HG03342 (cell line): Measurements from ENCODE around the gene ANKRD42.
"Not testable (repeated sequence)": the region's sequence is repeated elsewhere in the genome, so short reads cannot be mapped to it uniquely, and the experiment has no call there.

Source experiments
- ATAC-seq: cut with Tn5 transposase; IDR thresholded peaks from one replicate; pipeline ENCODE4 v1.9.1; 2021; ENCODE audit warnings: mild to moderate bottlenecking, moderate library complexity; ENCODE audit not compliant: unreplicated experiment

The ANKRD42 gene

GRCh38 chr11:83170865-83171264 lies 22.6 kb upstream of the ANKRD42 start:
- ATAC-seq: no peak

- no peak for ATAC-seq
Measured at GRCh38 chr11:83172551-83172950, 21.0 kb upstream of the ANKRD42 start.

- no peak for ATAC-seq
Measured at GRCh38 chr11:83174008-83174407, 19.5 kb upstream of the ANKRD42 start.

DNA sequence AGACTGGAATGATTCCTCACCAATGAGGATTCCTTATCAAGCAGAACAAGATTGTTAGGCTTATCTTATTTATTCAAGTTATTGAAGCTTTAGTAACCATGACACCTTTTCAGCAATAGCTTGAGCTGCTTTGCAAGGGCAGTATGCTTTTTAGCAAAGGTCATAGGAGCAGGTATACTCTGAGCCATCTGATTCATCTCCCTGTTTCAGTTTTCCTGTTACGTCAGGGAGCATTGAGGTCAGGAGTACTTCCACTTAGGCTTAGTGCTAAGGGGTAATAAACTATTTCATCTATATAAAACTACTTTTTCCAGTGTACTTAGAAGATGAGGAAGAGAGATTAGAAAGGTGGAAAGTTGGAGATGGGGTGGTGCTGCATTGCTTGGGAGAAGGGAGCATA lies 17.7 kb upstream of the ANKRD42 start:
- no peak for ATAC-seq

- ATAC-seq: no peak
Measured at GRCh38 chr11:83181815-83182214, 11.7 kb upstream of the ANKRD42 start.

DNA sequence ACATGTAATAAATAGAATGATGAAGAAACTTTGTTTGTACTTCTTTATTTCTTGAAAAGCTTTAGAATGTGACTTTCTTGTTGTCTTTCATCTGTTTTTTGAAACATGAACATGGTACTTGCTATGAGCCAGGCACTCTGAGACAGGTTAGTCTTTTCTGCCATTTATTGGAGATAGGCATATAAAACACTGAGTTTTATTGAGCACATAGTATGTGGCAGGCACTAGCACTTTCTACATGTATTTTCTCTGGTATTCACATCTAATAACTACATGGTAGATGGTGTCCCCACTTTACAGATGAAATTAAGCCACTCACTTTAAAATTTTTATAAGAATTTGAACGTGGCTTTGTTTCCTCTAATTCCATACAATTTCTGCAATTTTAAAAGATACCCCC lies 7.7 kb upstream of the ANKRD42 start:
- ATAC-seq: no peak

DNA sequence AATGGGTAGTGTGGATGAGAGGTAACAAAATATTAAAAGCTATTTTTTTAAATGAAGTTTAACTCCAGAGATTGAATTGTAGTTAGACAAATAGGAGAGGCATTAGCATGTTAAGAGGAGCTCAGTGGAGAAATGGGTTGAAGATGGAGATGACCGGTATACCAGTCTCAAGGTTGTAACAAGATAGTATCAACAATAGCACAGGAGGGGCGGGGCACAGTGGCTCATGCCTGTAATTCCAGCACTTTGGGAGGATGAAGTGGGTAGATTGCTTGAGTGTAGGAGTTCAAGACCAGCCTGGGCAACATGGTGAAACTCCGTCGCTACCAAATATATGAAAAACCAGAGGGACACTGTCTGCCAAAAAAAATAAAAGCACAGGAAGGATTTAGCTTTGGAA lies 6.0 kb upstream of the ANKRD42 start:
- no peak for ATAC-seq

DNA sequence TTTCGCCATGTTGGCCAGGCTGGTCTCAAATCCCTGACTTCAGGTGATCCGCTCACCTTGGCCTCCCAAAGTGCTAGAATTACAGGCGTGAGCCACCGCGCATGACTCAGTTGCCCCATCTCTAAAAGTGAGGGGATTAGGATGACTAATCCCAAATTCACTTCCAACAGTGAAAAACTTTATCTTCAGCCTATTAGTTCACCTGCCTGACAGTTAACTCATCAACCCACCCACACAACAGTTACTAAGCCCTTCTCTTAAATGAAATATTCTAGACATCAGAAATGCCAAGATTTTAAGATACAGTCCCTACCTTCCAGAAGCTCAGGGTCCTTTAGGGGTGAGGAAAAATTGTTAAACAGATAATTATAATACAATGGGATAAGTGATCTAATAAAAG lies 2.0 kb upstream of the ANKRD42 start:
- no peak for ATAC-seq

DNA sequence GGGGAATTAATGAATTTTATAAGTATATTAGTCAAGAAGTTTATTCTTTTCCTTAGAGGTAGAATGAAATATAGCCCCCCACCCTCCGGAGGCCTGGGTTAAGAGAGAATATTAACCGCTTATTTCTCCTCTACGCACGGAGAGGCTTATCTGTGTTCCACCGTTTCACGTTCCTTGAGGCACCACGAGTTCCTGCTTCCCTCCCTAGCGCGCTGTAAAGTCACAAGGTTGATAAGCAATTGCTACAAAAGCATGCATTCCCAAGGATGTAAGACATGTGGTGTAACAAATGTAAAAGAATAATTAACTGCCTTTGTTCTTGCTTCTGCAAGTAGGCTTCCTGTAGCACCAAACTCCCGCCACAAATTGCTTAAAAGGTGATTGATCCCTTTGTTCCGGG lies 1.5 kb upstream of the ANKRD42 start:
- no peak for ATAC-seq

GRCh38 chr11:83192606-83193245 lies 786 bp upstream of the ANKRD42 start:
- ATAC-seq: no peak

DNA sequence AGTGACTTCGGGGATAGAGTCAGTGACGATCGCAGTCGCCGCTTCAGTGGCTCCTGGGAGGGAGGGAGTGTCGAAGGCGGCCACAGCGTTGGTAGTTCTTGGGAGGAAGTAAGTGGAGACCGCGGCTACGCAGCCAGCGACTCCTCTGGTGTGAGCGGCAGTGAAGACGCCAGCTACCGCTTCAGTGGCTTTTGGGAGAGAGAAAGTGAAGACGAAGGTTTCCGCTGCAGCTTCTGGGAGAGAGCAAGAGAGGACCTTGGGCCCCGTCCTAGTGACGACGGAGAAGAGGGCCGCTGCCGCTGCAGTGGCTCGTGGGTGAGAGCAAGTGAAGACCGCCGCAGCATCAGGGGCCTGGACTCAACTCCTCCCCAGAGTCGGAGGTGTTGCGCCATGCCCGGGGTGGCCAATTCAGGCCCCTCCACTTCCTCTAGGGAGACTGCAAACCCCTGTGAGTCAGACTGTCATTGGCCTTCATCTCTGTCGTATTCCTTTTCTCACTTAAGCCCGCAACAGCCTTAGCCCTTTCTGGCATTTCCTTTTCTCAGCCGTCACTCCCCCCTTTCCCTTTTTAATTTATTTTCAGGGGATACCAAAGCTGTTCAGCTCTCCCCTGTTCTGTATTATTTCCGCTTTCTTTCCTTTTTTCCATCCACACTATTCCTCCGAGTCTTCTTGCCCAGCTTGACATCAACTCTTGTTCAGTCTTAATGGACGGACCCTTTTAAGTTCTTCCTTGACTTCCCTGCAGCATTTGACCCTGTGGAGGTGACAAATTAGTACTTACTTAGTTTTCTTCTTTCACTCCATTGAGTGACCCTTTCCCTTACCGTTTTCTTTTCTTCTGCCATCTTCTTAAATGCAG lies 1.0 kb downstream of the ANKRD42 start:
- ATAC-seq: peak; percentile 56

DNA sequence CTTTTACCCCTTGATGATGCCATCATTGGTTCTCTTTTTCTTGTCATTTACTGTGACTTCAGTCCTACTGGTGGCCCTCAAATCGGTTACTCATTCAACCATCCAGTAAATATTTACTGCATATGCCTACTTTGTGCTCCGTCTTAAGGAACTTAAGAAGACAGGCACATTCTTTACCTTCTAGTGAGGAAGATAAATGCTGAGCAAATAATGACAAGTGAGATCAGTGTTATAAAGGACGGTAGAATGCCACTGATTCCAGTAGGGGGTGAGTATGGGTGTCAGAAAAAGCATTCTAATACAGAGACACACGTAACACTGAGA lies 1.6 kb downstream of the ANKRD42 start:
- no peak for ATAC-seq

DNA sequence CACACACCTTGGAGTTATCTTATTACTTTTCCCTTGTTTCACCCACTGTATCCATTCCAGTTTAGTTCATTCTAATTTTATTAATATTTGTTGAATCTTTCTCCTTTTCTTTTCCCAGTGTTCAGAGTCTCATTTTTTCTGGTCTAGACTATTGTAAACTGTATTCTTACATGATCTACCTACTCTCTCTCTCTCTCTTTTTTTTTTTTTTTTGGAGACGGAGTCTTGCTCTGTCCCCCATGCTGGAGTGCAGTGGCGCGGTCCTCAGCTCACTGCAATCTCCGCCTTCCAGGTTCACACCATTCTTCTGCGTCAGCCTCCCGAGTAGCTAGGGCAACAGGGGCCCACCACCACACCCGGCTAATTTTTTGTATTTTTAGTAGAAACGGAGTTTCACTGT lies 2.1 kb downstream of the ANKRD42 start:
- no peak for ATAC-seq

- ATAC-seq: no peak
Measured at GRCh38 chr11:83200035-83200434, 6.5 kb downstream of the ANKRD42 start.

GRCh38 chr11:83205608-83206185 lies 12.2 kb downstream of the ANKRD42 start:
- no peak for ATAC-seq

GRCh38 chr11:83206221-83206620 lies 12.7 kb downstream of the ANKRD42 start:
- ATAC-seq: no peak

DNA sequence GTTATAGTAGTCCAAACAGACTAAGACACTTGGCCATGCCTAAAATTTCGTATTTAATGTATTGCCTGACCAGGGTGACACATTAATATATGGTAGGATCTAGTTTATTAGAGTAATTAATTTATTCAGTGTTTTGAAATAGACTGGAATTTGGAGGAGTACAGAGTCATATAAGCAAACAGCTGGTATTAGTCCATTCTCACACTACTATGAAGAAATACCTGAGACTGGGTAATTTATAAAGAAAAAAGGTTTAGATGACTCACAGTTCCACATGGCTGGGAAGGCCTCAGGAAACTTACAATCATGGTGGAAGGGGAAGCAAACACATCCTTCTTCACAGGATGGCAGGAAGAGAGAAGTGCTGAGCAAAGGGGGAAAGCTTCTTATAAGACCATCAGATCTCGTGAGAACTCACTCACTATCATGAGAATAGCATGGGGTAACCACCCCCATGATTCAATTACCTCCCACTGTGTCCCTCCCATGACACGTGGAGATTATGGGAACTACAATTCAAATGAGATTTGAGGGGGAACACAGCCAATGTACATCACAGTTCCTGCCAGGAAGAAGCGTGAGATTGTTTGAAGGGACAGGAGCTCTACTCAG lies 13.4 kb downstream of the ANKRD42 start:
- not testable (repeated sequence) for ATAC-seq

DNA sequence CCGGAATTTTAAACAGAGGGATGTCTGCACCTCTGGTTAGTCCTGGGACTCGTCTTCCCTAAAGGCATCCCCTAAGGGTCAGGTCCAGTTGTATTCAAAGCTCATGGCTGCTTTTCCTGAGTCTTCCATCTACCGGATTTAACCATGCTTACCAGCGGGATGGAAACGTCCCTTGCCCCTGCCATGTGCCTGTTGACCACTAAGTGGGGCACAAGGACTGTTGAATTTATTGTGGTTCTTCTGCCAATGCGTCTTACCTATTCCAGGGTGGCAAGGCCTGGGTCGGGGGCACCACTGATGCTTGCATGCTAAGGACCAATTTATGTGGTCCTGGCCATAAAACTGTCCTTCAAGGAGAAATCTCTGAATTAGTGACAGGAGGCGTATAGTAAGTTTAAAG lies 25.6 kb downstream of the ANKRD42 start:
- no peak for ATAC-seq

DNA sequence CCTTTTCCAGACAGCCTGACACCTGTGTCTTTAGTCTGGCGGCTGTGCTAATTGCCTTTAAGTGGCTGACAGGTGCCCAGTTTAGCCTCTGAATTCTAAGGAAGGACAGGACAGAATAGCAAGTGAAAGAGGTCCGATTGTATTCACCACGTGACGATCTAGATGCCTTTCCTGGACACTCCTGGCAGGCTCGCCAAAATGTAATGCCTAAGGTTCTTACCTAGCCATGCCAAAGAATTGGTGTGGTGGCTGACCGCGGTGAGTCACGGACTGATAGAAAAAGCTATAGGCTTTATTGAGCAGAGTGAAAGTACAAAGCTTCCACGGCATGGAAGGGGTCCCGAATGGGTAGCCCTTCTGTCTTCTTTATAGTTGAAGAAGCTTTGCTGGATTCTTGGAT lies 26.7 kb downstream of the ANKRD42 start:
- ATAC-seq: no peak

DNA sequence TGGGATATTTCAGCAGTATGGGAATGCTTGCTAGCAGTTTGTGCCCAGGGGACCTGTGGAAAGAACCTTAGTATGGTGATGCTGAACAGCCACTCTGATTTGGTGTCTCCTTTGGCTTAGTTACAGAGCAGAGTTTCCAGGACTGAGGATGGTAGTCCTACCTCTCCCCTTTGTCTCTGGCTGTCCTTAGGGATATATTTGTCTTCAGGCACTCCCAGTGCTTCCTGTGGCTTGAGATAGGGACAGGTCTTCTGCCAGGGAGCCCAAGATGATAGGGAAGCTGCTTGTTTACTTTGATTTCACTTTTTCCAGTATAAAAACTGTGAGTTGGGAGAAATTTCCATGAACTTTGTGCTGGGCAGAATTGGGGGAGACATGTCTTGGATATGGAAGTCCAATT lies 28.2 kb downstream of the ANKRD42 start:
- ATAC-seq: no peak

DNA sequence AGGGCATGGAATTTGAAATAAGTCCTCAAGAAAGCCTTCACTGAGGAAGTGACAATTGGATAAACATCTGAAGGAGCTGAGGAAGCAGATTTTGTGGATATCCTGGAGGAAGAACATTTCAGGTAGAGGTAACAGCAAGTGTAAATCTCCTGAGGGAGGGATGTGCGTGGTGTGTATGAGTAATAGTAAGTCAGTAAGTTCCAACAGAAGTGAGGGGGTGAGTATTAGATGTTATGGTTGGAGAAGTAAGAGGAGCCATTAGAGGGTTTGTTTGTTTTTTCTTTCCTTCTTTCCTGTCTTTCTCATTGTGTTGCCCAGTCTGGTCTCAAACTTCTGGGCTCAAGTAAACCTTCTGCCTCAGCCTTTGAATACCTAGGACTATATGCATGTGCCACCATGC lies 29.0 kb downstream of the ANKRD42 start:
- ATAC-seq: no peak

- no peak for ATAC-seq
Measured at GRCh38 chr11:83223457-83223856, 29.9 kb downstream of the ANKRD42 start.
